Endometrium (tissue), 2 donors: Measurements from ENCODE around the gene RNF26.

Experiments
- FAIRE-seq: peaks from 2 replicates; lab custom pipeline; 2012; peaks lifted over from hg19 to GRCh38; lab: Jason Lieb, UNC
- donor health status: control.
- donor health status: control.

The RNF26 gene

DNA sequence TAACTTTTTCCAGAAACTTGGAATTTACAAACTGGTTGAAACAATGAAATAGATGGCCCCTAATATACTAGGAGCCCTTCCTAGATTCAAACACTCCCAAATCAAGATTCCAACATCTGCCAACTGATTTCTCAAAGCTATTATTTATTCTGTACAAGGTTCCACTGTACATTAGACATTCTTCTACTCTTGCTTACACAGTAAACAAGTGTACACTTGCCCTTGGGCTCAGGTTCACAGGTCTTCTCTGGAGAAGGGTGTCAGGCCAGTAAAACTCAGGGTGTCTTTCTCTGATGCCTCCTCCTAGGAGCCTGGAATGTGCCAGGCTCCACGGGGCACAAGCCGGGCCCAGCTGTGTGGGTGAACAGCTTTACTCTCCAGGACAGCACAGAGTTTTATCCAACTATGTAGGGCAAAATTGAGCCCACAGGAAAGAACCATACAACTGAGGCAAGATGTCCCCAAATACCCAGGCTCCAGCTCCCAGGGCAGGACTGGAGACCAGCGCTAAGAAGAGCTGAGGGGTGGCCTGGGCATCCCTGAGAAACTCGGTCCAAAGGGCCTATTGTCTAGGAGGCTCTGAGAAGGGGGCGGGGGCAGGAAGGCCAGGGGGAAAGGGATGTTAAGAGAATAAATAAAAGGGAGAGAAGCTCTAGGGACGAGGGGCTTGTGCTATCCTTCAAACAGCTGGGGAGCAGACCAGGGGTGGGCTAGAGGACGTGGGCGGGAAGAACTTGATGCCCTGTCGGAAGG is 20.9 kb downstream of the RNF26 start:
- FAIRE-seq = no peak

DNA sequence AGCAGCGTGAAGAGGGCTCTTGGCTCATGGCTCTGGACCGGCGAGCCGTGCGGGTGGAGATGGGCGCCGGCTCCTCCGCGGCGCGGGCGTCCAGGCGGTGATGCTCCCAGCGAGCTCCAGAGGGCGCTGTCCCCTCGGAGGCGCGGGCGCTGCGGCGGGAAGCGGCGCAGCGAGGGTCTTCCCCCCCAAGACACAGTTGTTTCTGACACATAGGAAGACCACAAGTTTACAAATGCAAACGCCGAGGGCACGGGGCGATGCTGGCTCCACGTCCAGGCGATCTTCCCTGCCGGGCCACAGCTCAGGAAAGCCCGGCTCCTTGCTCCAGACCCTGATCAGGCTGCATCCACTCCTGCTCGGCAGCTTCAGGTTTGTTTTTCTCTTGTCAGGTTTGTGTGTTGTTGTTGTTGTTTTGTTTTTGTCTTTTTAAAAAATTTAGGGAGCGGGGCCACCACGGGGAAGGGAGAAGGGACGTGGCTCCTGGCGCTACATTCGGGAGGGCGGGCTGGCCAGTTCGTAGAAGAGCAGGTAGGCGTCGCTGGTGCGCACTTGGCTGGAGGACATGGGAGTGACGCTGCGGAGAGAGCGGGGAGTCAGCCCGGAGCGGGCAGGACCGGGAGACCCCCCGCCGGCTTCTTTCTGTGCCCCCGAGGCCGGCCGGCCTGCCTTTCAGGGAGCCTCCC is 22.2 kb downstream of the RNF26 start:
- no peak for FAIRE-seq

DNA sequence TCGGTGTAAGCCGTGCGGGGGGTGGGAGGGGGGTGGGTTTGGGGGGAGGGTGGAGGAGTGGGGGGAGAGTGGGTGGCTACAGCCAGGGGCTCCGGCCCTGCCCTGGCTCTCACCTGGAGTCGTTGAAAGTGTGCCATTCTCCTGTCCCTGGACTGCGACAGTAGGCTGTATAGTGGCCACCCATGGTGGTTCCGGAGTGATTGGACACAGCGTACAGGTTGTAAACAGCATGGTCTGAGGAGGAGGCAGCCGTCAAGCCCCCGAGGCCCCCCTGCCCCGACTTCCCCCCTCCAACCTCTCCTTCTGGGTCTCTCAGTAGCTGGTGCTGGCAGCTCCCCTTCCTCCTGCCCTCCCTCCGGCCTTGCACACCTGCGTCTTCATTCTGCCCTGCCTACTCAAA is 22.7 kb downstream of the RNF26 start:
- FAIRE-seq = no peak

DNA sequence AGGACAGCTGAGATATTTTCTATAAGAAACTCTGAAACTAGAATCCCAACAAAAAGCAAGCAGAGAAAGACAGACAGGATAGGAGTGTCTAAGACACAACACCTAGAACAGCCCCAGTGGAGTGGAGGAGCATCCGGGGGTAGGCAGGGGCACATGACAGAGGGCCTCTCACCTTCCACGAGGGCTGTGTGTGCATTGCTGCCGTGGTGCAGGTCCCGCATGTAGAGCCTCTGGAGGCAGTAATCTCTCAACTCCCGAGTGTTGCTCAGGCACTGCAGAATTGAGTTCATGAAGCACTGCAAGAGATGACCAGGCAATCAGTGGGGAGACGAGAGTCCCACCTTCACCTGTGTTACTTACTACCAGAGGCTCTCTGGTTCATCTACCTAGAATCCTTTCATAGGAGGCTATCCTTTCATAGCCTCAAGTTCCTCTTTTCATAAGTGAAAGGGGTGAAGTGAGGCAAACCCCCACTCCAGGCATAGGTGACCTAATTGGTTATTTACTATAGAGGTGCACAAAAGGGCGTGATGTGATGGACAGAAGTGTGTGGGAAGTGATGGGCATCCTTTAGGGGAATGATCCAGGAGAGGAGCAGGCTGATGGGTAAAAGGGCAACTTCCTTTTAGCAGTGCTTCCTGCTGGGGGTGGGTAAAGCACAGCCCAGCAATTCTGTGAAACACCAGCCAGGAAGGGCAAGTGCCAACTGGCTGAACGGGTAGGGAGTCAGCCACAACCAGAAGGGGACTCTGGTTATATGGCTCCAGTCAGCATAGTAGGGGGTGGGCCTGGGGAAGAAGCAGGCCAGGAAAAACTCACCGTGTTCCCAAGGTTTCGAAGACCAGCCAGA is 25.3 kb downstream of the RNF26 start:
- FAIRE-seq = no peak

DNA sequence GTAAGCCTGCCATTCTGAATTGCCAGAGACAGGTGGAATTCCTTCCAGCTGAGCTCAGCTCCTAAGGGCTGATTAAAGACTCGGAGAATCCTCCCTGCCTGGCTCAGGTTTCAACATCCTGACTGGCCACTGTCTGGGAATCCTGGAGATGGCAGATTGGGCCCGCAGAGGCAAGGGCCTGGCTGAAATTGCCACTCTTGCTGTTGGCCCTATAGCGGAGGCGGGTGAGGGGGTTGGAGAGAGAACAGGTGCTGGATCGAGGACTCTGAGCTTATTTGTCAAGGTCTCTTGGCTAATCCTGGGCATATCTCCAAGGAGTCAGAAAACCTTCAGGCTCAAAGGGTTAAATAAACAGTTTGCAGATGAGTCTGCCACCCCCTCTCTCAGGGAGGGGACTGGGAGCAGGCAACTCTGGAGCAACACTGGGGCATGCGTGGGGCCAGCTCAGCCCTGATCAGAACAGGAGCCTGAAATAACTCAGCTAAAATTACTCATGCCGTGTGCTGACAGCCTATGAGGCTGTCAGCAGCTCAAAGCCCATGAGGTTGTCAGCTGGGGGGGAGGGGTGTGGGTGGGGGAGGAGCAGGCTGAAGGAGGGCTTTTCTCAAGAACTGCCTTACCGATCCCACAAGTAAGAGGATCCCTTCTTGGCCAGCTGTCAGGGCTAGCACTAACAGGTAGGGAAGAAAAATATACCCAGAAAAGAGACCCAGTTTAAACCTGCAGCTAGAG is 26.9 kb downstream of the RNF26 start:
- FAIRE-seq = no peak

DNA sequence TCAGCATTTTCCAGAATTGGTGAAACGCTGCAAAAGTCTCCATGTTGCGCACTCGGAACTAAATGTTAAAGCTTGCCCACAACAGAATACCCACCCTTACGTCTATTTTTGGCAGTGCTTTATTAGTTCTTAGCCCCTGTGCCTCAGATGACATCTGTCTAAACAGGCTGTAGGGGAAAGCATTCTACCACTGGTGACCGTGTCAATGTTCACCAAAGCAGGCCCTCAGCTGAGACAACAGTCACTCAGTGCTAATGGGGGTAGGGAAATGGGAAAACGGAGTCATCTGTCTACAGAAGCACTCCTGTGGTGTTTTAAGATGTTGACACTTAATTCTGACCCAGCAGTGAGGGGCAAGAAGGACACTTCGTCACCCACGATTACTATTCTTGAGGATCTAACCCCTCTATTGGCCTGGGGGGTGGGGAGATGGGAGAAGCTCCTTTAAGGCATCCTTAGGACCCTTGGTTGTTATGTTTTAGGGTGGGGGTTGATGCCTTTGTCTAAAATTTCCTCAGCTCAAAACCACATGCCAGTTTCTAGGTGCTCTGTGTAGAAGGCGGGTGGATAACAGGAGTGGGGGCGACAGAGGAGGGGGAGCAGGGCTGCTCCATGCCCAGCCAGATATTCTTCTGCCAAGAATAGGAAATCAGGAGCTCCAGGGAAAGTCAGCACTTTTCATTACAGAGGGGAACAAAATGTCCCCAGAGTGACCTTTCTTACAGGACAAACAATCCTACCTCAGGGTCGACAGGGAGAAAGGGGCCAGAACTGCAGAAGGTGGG is 27.8 kb downstream of the RNF26 start:
- no peak for FAIRE-seq

DNA sequence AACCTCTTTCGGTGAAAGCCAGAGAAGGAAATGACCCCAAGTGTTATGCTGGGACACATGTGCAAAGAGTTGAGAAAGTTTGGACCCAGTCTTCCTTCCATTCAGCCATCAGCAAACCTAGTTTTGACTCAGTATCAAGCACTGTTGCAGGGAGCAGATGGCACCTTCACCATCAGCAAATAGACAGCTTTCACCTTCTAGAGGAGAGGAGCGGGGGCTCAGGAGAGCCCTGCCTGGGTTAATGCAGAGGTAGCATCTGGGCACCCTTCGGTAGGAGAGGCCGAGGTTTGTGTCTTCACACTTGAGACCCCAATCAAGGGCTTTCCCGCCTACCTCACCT is 28.4 kb downstream of the RNF26 start:
- no peak for FAIRE-seq

DNA sequence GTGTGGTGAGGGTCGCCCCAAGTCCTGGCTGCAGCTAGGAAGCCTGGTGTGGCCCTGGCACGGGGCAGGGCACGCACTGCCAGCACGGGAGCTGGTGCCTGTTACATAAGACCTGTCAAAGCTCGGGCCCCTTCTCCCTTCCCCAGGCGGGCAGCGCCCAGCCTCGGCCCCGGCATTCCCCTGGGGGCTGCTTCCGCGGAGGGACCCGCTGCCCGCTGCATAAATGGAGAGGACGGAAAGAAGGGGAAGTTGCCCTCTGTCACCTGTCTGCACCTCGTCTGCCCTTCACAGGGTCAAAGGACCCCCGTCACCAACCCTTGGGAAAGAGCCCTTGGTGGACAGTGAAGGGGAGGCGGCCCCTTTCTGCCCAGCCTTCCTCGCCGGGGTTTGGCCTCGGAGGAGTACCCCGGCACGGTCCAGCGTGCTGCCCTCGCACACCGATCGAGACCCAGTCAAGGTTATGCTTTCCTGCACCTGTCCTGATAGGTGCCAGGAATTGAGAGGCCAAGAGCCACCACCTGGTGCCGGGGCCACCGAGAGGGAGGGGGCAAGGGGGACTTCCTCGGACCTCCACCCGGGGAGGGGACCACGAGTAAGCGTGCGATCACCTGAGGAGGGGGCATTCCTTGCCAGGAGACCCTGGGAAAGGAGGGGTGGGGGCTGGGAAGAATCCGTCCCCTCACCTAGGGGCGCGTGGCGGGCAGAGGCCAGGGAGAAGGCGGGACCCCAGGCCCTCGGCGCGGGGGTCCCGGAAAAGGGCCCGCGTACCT is 28.9 kb downstream of the RNF26 start:
- no peak for FAIRE-seq

DNA sequence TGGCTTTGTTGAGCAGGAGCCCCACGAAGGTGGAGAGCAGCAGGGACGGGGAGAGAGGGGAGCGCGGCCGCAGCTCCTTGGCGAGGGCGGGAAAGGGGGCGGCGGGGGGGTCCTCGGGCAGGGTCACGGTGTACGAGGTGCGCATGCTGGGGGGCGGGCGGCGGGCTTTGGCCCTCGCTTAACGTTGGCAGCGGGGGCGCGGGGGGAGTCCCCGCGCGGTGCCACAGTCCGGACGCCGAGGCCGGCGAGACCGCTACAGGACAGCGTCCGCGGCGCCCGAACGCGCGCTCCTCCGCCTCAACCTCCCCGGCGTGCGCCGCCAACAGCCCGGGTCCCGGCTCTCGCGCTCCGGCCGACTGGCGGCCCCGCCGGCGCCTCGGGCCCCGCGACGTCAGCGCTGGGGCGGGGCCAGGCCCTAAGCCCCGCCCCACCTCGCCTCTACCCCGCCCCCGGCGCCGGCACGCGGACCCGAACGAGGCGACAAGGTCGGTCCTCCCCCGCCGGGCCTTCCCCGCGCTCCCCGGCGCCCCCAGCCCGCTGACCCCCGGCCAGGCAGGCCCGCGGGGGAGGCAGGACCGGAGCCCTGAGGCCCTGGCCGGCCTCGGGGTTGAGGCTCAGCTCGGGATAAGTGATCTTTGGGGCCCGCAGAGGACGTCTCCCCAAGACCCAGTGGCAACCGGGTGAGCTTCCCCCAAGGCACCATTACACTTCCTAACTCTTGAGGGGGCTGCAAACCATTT is 29.7 kb downstream of the RNF26 start:
- no peak for FAIRE-seq

DNA sequence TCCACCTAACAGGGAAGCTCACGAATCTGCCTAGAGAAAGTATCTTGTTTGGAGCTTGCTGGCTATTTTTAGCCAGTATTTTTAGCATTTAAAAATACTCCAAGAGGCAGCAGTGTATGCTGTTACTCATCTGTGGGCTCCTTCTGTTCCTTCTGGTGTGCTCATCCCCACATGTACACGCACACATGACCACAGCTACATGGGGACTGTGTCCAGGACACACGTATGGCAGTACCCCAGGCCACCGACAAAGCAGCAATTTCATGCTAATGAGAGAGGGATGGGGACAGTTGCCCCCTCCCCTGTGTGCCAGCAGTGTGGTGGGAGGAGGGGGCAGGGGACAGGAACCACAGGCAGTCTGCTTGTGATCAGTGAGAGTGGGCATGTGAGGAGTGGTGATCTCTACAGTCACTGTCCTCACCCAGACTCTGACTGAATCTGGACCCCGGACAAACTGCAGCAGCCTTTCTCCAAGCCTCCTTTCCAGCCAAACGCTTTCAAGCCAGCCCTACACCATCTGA is 30.8 kb downstream of the RNF26 start:
- FAIRE-seq = no peak

DNA sequence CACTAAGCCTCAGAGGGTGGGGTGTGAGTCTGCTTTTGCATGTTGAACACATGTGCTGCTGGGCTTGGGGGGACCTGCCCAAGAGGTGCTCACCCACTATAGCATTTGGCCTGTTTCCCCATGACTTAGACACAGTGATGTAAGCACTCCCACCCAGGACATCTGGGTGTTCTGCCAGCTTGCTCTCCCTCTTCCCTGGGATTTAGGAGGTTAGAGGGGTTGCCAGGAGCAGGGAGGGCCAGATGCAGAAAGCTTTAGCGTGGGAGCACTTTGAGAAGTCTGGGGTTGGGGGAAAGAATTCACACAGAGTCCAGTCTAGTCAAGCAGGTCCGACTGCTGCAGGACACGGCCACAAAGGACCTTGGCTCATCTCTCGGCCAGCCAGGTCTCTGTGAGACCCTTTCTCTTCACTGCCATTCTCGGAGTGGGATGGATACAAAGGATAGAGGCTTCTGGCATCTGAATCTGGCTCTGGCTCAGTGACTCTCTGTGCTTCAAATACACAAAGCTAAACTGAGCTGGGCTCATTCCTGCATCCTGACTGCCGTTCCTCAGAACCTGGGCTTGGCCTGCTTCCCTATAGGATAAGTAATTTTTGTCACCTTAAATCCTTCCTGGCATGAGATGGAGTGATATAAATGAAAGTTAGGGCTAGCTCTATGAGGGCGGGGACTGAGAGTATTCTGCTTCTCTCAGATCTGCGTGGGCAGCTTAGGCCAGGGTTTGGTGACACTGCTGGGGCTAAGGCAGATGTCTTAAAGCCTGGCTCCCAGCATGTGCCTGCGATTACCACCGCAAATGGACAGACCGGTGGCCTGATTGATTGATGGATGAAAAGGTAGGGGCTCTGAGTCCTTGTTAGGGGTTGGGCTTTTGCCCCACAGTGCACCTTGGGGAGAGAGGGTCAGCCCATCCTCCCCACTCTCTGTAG is 32.6 kb downstream of the RNF26 start:
- no peak for FAIRE-seq

DNA sequence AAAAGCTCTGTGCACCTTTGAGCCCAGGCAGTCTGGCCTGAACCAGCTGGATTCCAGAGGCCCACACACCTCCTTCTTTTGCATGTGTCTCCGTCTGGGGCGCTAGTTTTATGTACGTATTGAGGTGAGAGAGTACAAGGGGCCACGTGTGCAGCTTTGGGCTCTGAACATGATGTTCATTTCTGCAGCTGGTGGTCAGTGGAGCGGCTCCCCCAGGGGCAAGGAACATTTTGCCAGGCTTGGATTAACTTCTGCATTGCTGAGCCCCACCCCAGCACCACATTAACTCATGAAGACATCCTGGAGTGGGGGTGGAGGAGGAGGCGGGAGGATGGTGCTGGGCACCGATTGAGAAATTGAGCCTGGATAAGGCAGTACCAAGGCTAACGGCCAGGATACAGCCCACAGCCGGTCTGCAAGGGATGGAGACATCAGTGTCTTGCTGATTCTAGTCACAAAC is 33.4 kb downstream of the RNF26 start:
- FAIRE-seq = no peak

DNA sequence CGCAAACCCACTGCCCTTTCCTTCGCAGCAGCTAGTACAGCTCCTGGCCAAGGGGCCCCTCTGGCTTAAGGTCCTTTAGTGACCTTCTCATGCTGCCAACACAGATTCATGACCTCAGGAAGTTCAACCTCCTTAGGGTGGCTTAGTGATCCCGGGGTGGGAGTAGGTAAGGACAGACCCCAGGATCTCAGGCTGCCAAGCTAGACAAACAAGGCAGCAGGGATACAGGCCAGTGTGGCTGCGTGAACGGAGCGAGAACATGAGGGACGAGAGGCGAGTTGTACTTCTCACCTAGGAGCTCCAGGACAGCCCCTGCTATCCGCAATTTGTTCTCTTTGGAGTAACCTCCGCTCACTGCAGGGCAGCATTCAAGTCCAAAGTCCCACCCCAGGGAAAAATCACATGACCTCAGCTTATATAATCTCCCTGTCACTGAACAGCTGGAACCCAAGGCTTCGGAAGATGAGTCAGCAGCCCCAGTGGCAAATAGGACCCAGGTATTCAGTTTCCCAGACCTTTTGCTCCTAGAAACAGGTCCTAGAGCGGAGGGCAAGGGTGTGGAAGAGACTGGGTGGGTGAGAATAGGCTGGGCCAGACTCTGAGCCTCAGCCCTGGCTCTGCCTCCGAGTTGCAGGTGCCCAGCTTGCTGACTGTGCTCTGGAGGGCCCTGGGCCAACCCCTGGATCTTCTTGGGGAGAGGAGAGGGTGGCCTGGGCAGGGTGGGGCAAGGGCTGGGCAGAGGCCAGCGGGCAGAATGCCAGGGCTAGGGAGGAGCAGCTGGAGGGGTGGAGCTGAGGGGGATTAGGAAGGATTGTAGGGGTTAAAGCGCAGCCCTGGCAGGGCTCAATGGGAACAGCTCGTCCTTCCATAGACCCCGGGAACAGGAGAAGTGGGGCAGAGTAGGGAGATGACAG is 34.1 kb downstream of the RNF26 start:
- FAIRE-seq = no peak

DNA sequence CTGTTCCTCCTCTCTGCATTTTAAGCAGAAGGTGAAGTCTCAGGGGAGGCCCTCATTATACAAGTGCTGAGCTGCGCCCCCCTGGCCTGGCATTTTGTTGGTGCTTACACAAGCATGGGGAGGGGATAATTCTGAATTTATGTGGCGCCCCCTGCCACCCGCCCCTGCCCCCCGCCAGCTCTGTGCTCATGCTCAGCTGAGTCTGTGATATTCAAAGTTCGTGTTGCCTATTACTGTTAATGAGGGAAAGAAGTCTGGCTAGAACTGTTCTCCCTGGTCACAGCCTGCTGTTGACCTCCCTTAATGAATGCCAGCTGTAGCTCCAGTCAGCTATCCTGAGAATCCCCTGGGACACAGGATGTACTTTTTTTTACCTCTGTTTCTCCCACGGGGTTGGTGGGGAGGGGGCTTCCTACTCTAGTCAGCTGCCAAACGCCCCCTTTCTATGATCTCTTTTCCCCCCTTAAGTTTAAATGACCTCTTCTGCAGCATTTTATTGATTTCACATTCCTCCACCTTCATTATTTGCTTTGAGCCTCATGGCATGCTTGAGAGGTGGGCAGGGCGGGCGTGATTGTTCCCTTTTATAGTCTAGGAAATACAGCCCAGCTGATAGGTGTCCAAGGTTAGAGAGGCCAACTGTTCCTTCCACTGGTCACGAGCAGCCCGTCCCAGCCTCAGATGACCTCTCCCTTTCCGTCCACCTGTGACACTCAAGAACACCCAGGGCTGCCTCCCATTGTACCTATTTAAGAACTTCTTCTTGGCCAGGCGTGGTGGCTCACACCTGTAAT is 35.0 kb downstream of the RNF26 start:
- no peak for FAIRE-seq

DNA sequence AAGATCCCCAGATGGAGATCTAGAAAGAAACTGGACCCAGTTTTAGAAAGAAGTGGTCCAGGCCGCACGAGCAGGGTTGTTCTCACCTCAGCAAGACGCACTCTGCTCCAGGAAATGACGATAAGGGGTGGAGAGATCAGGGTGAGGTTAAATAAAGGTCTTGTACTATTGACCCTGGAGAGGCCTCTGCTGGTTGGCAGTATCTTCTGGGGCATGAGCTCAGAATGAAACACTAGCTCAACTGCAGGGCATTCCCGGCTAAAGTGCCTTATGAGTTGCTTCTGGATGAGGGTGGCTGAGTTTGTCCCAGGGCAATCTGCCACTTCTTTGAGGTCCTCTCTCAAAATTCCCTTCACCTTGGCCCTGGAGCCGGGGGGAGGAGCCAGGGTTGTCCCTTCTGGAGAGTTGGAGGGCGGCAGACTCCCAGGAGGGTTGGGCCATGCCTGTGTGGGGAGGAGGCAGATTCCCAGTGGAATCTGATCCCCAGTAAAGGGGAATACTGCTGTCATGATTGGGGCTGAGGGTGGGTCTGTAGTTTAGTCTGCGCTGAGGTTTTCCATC is 36.2 kb downstream of the RNF26 start:
- no peak for FAIRE-seq

DNA sequence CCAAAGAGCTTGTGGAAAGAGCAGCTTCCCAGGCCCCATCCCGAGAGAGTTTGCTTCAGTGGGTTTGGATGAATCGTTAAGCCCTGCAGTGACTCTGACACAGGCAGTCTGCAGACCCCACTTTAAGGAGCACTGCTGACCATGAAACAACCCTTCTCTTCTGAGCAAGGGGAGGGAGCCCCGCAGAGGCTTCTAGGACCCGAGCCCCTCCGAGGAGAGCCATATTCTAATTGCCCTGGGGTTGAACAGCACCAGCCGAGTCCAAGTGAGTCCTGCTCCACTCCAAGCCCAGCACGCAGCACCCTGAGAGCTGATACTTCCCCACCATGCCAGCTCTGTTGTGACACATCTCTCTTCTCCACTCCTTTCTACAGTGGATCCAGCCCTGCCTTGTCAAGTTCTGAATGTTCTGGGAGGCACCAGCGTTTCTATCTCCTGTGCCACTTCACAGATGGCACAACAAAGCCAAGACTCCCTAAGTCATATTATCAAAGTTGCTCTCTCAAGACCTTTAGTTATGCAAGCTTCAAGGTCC is 36.8 kb downstream of the RNF26 start:
- no peak for FAIRE-seq
